H9 (cell line): ENCODE data around the gene MYT1. TPM values are rescaled to one million over a fixed set of nuclear protein-coding genes. Genes with fewer than 3 reads are reported as not detected.

Experiments
- DNase-seq: peaks from one replicate; pipeline ENCODE4 v3.0.0-alpha.2; 2017
- H2AFZ ChIP-seq: one replicate; pipeline ENCODE4 v1.6.1; 2013; ENCODE audit warnings: mild to moderate bottlenecking, low read length, control low read depth, moderate library complexity
- H2AK5ac ChIP-seq: 2 replicates; pipeline ENCODE4 v1.6.1; 2013; ENCODE audit warnings: low read length, control low read depth, mixed read lengths; ENCODE audit not compliant: insufficient read length
- H2BK120ac ChIP-seq: one replicate; pipeline ENCODE4 v1.6.1; 2013; ENCODE audit warnings: low read depth, mild to moderate bottlenecking, low read length, control low read depth, inconsistent platforms; ENCODE audit not compliant: poor library complexity, severe bottlenecking
- H2BK12ac ChIP-seq: 2 replicates; pipeline ENCODE4 v1.6.1; 2013; ENCODE audit warnings: low read length, control low read depth, mixed read lengths, low read depth; ENCODE audit not compliant: insufficient read length
- H2BK15ac ChIP-seq: 2 replicates; pipeline ENCODE4 v1.6.1; 2013; ENCODE audit warnings: low read depth, low read length, control low read depth
- H2BK20ac ChIP-seq: one replicate; pipeline ENCODE4 v1.6.1; 2013; ENCODE audit warnings: low read depth, mild to moderate bottlenecking, low read length, control low read depth, inconsistent platforms; ENCODE audit not compliant: poor library complexity, severe bottlenecking
- H2BK5ac ChIP-seq: 2 replicates; pipeline ENCODE4 v1.6.1; 2013; ENCODE audit warnings: low read length, control low read depth, mixed read lengths; ENCODE audit not compliant: insufficient read length
- H3K14ac ChIP-seq: 2 replicates; pipeline ENCODE4 v1.6.1; 2013; ENCODE audit warnings: low read length, control low read depth; ENCODE audit not compliant: insufficient read depth
- H3K18ac ChIP-seq: 2 replicates; pipeline ENCODE4 v1.6.1; 2013; ENCODE audit warnings: low read depth, mild to moderate bottlenecking, mixed read lengths, low read length, control low read depth; ENCODE audit not compliant: insufficient read length
- H3K23ac ChIP-seq: 2 replicates; pipeline ENCODE4 v1.6.1; 2013; ENCODE audit warnings: low read length, control low read depth, mixed read lengths, low read depth; ENCODE audit not compliant: insufficient read length
- H3K23me2 ChIP-seq: 2 replicates; pipeline ENCODE4 v1.6.1; 2013; ENCODE audit warnings: low read depth, mild to moderate bottlenecking, mixed read lengths, low read length, control low read depth; ENCODE audit not compliant: insufficient read length, poor library complexity, severe bottlenecking
- H3K27ac ChIP-seq: 2 replicates; pipeline ENCODE4 v1.5.1; 2013; ENCODE audit warnings: low read length, control low read depth, mixed read lengths, low read depth; ENCODE audit not compliant: insufficient read length
- H3K27me3 ChIP-seq: 2 replicates; pipeline ENCODE4 v1.6.1; 2013; ENCODE audit warnings: low read length, control low read depth, inconsistent platforms; ENCODE audit not compliant: insufficient read depth
- H3K4ac ChIP-seq: 2 replicates; pipeline ENCODE4 v1.6.1; 2013; ENCODE audit warnings: low read depth, mild to moderate bottlenecking, control low read depth, inconsistent platforms, low read length, moderate library complexity
- H3K4me1 ChIP-seq: 2 replicates; pipeline ENCODE4 v1.6.1; 2013; ENCODE audit warnings: low read length, control low read depth, inconsistent platforms; ENCODE audit not compliant: insufficient read depth
- H3K4me2 ChIP-seq: 2 replicates; pipeline ENCODE4 v1.6.1; 2013; ENCODE audit warnings: low read length, control low read depth, mixed read lengths; ENCODE audit not compliant: insufficient read length, insufficient read depth
- H3K56ac ChIP-seq: 2 replicates; pipeline ENCODE4 v1.6.1; 2013; ENCODE audit warnings: low read depth, mild to moderate bottlenecking, mixed read lengths, low read length, control low read depth; ENCODE audit not compliant: insufficient read length
- H3K79me1 ChIP-seq: 2 replicates; pipeline ENCODE4 v1.6.1; 2013; ENCODE audit warnings: low read depth, mild to moderate bottlenecking, moderate library complexity, low read length, control low read depth, inconsistent platforms; ENCODE audit not compliant: insufficient read depth, poor library complexity, severe bottlenecking
- H3K79me2 ChIP-seq: 2 replicates; pipeline ENCODE4 v1.6.1; 2013; ENCODE audit warnings: low read length, control low read depth, inconsistent platforms; ENCODE audit not compliant: insufficient read depth
- H3K9ac ChIP-seq: 2 replicates; pipeline ENCODE4 v1.6.1; 2013; ENCODE audit warnings: low read length, control low read depth, mixed read lengths; ENCODE audit not compliant: insufficient read length; ENCODE audit errors: extremely low read depth
- H3K9me3 ChIP-seq: one replicate; pipeline ENCODE4 v1.6.1; 2013; ENCODE audit warnings: low read depth, low read length, inconsistent platforms; ENCODE audit not compliant: control insufficient read depth
- H3T11ph ChIP-seq: one replicate; pipeline ENCODE4 v1.6.1; 2013; ENCODE audit warnings: mild to moderate bottlenecking, low read length, control low read depth, inconsistent platforms
- H4K20me1 ChIP-seq: one replicate; pipeline ENCODE4 v1.6.1; 2013; ENCODE audit not compliant: control insufficient read depth, insufficient read length, insufficient read depth
- H4K5ac ChIP-seq: 2 replicates; pipeline ENCODE4 v1.6.1; 2013; ENCODE audit warnings: low read depth, mild to moderate bottlenecking, mixed read lengths, low read length, control low read depth; ENCODE audit not compliant: insufficient read length
- H4K8ac ChIP-seq: replicated peaks from 2 replicates; pipeline ENCODE4 v1.6.1; 2013; ENCODE audit warnings: low read length, control low read depth, mixed read lengths, low read depth; ENCODE audit not compliant: insufficient read length
- H4K91ac ChIP-seq: 2 replicates; pipeline ENCODE4 v1.6.1; 2013; ENCODE audit warnings: low read depth, mild to moderate bottlenecking, moderate library complexity, mixed read lengths, low read length, control low read depth; ENCODE audit not compliant: insufficient read length
- H3K27ac Mint-ChIP-seq, 3 experiments: 2 replicates in 2 of 3; 3 replicates in 1 of 3; pipeline ENCODE4 v1.8.0; 2020 to 2021; ENCODE audit warnings: mixed read lengths in 3 of 3, mild to moderate bottlenecking in 1 of 3, moderate library complexity in 1 of 3
- H3K27me3 Mint-ChIP-seq: 2 replicates; pipeline ENCODE4 v1.8.0; 2021; ENCODE audit warnings: low read depth, mild to moderate bottlenecking, moderate library complexity, mixed read lengths
- H3K36me3 Mint-ChIP-seq, 3 experiments: 2 replicates in 2 of 3; 3 replicates in 1 of 3; pipeline ENCODE4 v1.8.0; 2020 to 2021; ENCODE audit warnings: low read depth in 3 of 3, mixed read lengths in 3 of 3; ENCODE audit not compliant: insufficient read depth in 1 of 3
- H3K4me1 Mint-ChIP-seq, 2 experiments: 2 replicates each; pipeline ENCODE4 v1.8.0; 2020; ENCODE audit warnings: mixed read lengths in 2 of 2
- H3K4me3 Mint-ChIP-seq, 2 experiments: 2 replicates in 1 of 2; 3 replicates in 1 of 2; pipeline ENCODE4 v1.8.0; 2020 to 2021; ENCODE audit warnings: mild to moderate bottlenecking in 2 of 2, mixed read lengths in 2 of 2, moderate library complexity in 1 of 2
- H3K9me3 Mint-ChIP-seq, 2 experiments: 2 replicates in 1 of 2; 3 replicates in 1 of 2; pipeline ENCODE4 v1.8.0; 2020; ENCODE audit warnings: mild to moderate bottlenecking in 2 of 2, mixed read lengths in 2 of 2, moderate library complexity in 1 of 2
- CTCF ChIP-seq: fragments of 200-600 bp; sonication (generic); conservative IDR thresholded peaks from 3 replicates; pipeline ENCODE4 v1.8.0; 2021; ENCODE audit warnings: antibody characterized with exemption, mild to moderate bottlenecking
- WGBS: extraction: QIAGEN DNeasy Blood & Tissue Kit; methylation state at CpG from one replicate; pipeline ENCODE4 v1.1.7; 2013; ENCODE audit warnings: missing lambda C conversion rate, low lambda C conversion rate, mixed read lengths; ENCODE audit not compliant: insufficient read length; ENCODE audit errors: extremely low coverage; 5-methylcytosine and 5-hydroxymethylcytosine counted together
- total RNA-seq: library from RNA; stranded (reverse); gene quantifications from 2 replicates; pipeline ENCODE4 v1.2.1, GENCODE V29; 2021

MYT1 gene
- total RNA-seq, 1 experiment from 2014 or later, result 0.79 TPM

GRCh38 chr20:64257107-64257757, 93.0 kb downstream of the MYT1 start:
- H3K18ac ChIP-seq, result no peak overlapping the region
- no peak overlapping the region for H4K8ac ChIP-seq
- H3K27me3 ChIP-seq, result no peaks in the 10 kb centered on the region; the same call in 1 of the 2 replicates
- Mint-ChIP-seq H3K4me3 (peak overlapping the region; percentile 89 to 96), H3K27me3 (peaks cover 8% of the 10 kb centered on the region), H3K4me1 (peaks cover 32 to 35% of the 10 kb centered on the region in 2 experiments), H3K36me3 (peaks cover 0 to 11% (median 0%) of the 10 kb centered on the region in 3 experiments; a peak in 3 of 7 replicates), H3K27ac (0 out of 7 replicates have a peak overlapping the region, but pooled peaks of 1 of the 3 experiments have one; percentile 29), H3K9me3 (no peaks in the 10 kb centered on the region)
- no peak overlapping the region for H2BK20ac ChIP-seq
- no peak overlapping the region for H2BK5ac ChIP-seq
- H3K23ac ChIP-seq, result no peak overlapping the region
- H2BK120ac ChIP-seq, result no peak overlapping the region
- H2BK12ac ChIP-seq, result no peak overlapping the region
- no peak overlapping the region for H2AK5ac ChIP-seq
- peaks cover 3% of the 10 kb centered on the region for H3K79me1 ChIP-seq
- no peak for TF ChIP-seq CTCF
- no peak overlapping the region for H3T11ph ChIP-seq
- no peak overlapping the region for H3K14ac ChIP-seq
- DNase-seq, result no peak
- no peak overlapping the region for H4K91ac ChIP-seq
- H3K23me2 ChIP-seq, result peaks cover 12% of the 10 kb centered on the region
- no peak overlapping the region for H3K4ac ChIP-seq
- peaks cover 5% of the 10 kb centered on the region; the same call in 1 of the 2 replicates for H3K79me2 ChIP-seq
- no peak overlapping the region for H3K4me2 ChIP-seq
- H2BK15ac ChIP-seq, result no peak overlapping the region
- no peaks in the 10 kb centered on the region for H3K4me1 ChIP-seq
- H3K27ac ChIP-seq, result no peak overlapping the region
- no peaks in the 10 kb centered on the region for H4K20me1 ChIP-seq
- no peak overlapping the region for H4K5ac ChIP-seq
- no peak overlapping the region for H2AFZ ChIP-seq
- H3K9me3 ChIP-seq, result no peaks in the 10 kb centered on the region
- no peak overlapping the region for H3K9ac ChIP-seq
- H3K56ac ChIP-seq, result no peak overlapping the region
- no CpG with 5 or more reads among the region's 13 CpGs for WGBS
